NCI-H2081 (cell line): ENCODE measurements around the gene TBXAS1.
"Not testable (repeated sequence)": the region's sequence is repeated elsewhere in the genome, so short reads cannot be mapped to it uniquely, and the experiment has no call there.

ENCODE experiments used
- DNase-seq, 2 experiments: peaks; one replicate each; lab custom pipeline; 2025; lab: John Stamatoyannopoulos, UW

The TBXAS1 gene

GRCh38 chr7:139893461-139893860, 64.4 kb downstream of the TBXAS1 start:
- no peak for DNase-seq

GRCh38 chr7:139893999-139894398, 64.9 kb downstream of the TBXAS1 start:
- DNase-seq = no peak

GRCh38 chr7:139895141-139895829, 66.2 kb downstream of the TBXAS1 start:
- DNase-seq = no peak

GRCh38 chr7:139896288-139896687, 67.2 kb downstream of the TBXAS1 start:
- DNase-seq = no peak

- no peak for DNase-seq
Measured at GRCh38 chr7:139896831-139897230, 67.8 kb downstream of the TBXAS1 start.

- no peak for DNase-seq
Measured at GRCh38 chr7:139897422-139898090, 68.5 kb downstream of the TBXAS1 start.

- DNase-seq = no peak
Measured at GRCh38 chr7:139898483-139898882, 69.4 kb downstream of the TBXAS1 start.

- DNase-seq = no peak
Measured at GRCh38 chr7:139899328-139899955, 70.4 kb downstream of the TBXAS1 start.

- no peak for DNase-seq
Measured at GRCh38 chr7:139900326-139900725, 71.3 kb downstream of the TBXAS1 start.

- DNase-seq = no peak
Measured at GRCh38 chr7:139901056-139901795, 72.2 kb downstream of the TBXAS1 start.

GRCh38 chr7:139901901-139902300, 72.8 kb downstream of the TBXAS1 start:
- DNase-seq = no peak

GRCh38 chr7:139902436-139903102, 73.5 kb downstream of the TBXAS1 start:
- no peak for DNase-seq

GRCh38 chr7:139903103-139903477, 74.0 kb downstream of the TBXAS1 start:
- not testable (repeated sequence) for DNase-seq

- DNase-seq = no peak
Measured at GRCh38 chr7:139906879-139907278, 77.8 kb downstream of the TBXAS1 start.

GRCh38 chr7:139908792-139909191, 79.7 kb downstream of the TBXAS1 start:
- DNase-seq = no peak

GRCh38 chr7:139909379-139910050, 80.5 kb downstream of the TBXAS1 start:
- peak; percentile 82 to 92 for DNase-seq

- DNase-seq = no peak
Measured at GRCh38 chr7:139913021-139913844, 84.2 kb downstream of the TBXAS1 start.

- no peak for DNase-seq
Measured at GRCh38 chr7:139913845-139914135, 84.7 kb downstream of the TBXAS1 start.

GRCh38 chr7:139914306-139915267, 85.5 kb downstream of the TBXAS1 start:
- DNase-seq = no peak
